Ovary (tissue), 3 donors: ENCODE results near the gene EZR.

Experiments used
- POLR2A ChIP-seq: fragments of 450-650 bp; IDR thresholded peaks from one replicate; pipeline ENCODE4 v1.6.1; 2017; ENCODE audit warnings: antibody characterized with exemption, mild to moderate bottlenecking, moderate library complexity
- TF ChIP-seq, protein P1 (sequence below), 3 donors: fragments of 450-650 bp in 2 of 3; fragments of 200-600 bp in 1 of 3; IDR thresholded peaks; one replicate each; pipeline versions ENCODE4 v1.5.1 to v1.8.0; 2016 to 2022; ENCODE audit warnings: antibody characterized with exemption in 3 of 3, mild to moderate bottlenecking in 1 of 3
- donor health status: DM: no; HTN: no; CAD: no.

DNA sequence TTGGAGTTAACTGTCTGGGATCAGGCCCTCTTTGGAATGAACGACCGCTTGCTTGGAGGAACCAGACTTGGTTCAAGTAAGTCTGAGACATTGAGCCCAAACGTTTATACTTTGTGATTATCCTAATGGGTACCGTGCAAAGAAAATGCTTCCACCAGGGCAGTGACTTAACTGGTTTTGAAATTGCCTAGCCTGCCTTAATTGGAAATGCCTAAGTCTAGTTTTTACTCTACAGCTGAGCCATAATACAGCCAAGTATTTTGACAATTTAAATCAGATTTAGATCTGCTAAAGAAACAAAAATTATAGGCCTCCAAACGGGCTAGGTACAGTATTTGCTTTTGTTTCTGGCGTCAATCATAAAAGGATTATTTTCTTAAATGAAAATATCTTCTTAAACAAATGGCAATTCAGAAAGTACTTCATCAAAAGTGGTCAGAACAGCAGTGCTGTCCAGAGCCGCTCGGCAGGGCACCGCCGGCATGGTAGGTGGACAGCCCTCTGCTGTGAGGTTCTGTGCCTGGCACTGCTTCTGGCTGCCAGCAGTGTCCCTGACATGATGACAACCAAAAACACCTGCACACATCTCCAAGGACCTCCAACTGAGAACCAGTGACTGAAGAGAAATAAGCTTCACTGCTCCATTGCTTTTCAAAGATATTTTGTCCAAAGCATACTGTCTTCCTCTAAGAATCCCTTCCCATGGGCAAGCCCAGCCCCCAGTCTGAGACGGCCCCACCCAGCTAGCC, 55.6 kb downstream of the EZR start:
- TF ChIP-seq, protein P1, sequence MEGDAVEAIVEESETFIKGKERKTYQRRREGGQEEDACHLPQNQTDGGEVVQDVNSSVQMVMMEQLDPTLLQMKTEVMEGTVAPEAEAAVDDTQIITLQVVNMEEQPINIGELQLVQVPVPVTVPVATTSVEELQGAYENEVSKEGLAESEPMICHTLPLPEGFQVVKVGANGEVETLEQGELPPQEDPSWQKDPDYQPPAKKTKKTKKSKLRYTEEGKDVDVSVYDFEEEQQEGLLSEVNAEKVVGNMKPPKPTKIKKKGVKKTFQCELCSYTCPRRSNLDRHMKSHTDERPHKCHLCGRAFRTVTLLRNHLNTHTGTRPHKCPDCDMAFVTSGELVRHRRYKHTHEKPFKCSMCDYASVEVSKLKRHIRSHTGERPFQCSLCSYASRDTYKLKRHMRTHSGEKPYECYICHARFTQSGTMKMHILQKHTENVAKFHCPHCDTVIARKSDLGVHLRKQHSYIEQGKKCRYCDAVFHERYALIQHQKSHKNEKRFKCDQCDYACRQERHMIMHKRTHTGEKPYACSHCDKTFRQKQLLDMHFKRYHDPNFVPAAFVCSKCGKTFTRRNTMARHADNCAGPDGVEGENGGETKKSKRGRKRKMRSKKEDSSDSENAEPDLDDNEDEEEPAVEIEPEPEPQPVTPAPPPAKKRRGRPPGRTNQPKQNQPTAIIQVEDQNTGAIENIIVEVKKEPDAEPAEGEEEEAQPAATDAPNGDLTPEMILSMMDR (IDR thresholded peaks at IDR 0.05), result no peak
- no peak for TF ChIP-seq POLR2A
